T-cell (primary cell): ENCODE results near the gene KRTAP10-8. TPM values are rescaled to one million over a fixed set of nuclear protein-coding genes. Genes with fewer than 3 reads are reported as not detected.
A peak's percentile ranks its signal among the peaks of the same experiment; 100 is the strongest.
"Not testable (repeated sequence)": the region's sequence is repeated elsewhere in the genome, so short reads cannot be mapped to it uniquely, and the experiment has no call there.

Experiments used
- ATAC-seq, 4 experiments: fragments of 200-7000 bp in 3 of 4; fragments of 150-1000 bp in 1 of 4; cut with Tn5 transposase; replicated peaks in 1 of 4; 1 replicate in 3 of 4; 2 replicates in 1 of 4; pipeline ENCODE4 v1.10.0; 2021; ENCODE audit warnings: moderate library complexity in 3 of 4, mild to moderate bottlenecking in 2 of 4, moderate number of reproducible peaks in 1 of 4
- CTCF ChIA-PET, 2 donors: fragments of 300-600 bp; sonication (Branson Sonifier 250); formaldehyde crosslinking; loops; one replicate each; lab custom pipeline; 2022; ENCODE audit warnings: antibody characterized with exemption in 2 of 2; lab: Charles Lee
- POLR2A ChIA-PET, 2 donors: fragments of 300-600 bp; sonication (Branson Sonifier 250); formaldehyde crosslinking; loops; one replicate each; lab custom pipeline; 2022; ENCODE audit warnings: antibody characterized with exemption in 2 of 2; lab: Charles Lee
- DNase-seq, 35 experiments: peaks; one replicate each; pipeline versions ENCODE4 v3.0.0 to v3.0.0-alpha.2; 2013 to 2023
- H3K27ac ChIP-seq: one replicate; pipeline ENCODE4 v1.5.1; 2013; ENCODE audit warnings: low read length
- H3K27me3 ChIP-seq, 2 experiments: replicated peaks in 1 of 2; 1 replicate in 1 of 2; 2 replicates in 1 of 2; pipeline versions ENCODE4 v1.6.1 to v1.7.0; 2013; ENCODE audit warnings: low read length in 1 of 2, mixed read lengths in 1 of 2; ENCODE audit not compliant: control insufficient read depth in 2 of 2, insufficient read depth in 2 of 2; ENCODE audit errors: extremely low read depth in 1 of 2
- H3K36me3 ChIP-seq, 2 donors: 1 replicate in 1 of 2; 2 replicates in 1 of 2; pipeline versions ENCODE4 v1.6.1 to v1.7.0; 2013; ENCODE audit warnings: low read length in 1 of 2; ENCODE audit not compliant: control insufficient read depth in 2 of 2, insufficient read depth in 1 of 2; ENCODE audit errors: extremely low read depth in 1 of 2
- H3K4me1 ChIP-seq, 2 experiments: 1 replicate in 1 of 2; 2 replicates in 1 of 2; pipeline versions ENCODE4 v1.6.1 to v1.7.0; 2013; ENCODE audit warnings: low read length in 2 of 2, mixed read lengths in 1 of 2; ENCODE audit not compliant: insufficient read depth in 2 of 2, control insufficient read depth in 1 of 2; ENCODE audit errors: extremely low read depth in 1 of 2
- H3K4me3 ChIP-seq, 2 donors: 1 replicate in 1 of 2; 2 replicates in 1 of 2; pipeline versions ENCODE4 v1.5.1 to v1.7.0; 2013; ENCODE audit warnings: mild to moderate bottlenecking in 2 of 2, low read length in 1 of 2, moderate library complexity in 1 of 2; ENCODE audit not compliant: control insufficient read depth in 1 of 2; ENCODE audit errors: extremely low read depth in 1 of 2
- H3K9me3 ChIP-seq: 2 replicates; pipeline ENCODE4 v1.7.0; 2013
- H3K27ac Mint-ChIP-seq, 2 donors: one replicate each; pipeline ENCODE4 v1.8.0; 2020 to 2021; ENCODE audit warnings: mild to moderate bottlenecking in 2 of 2, mixed read lengths in 2 of 2
- H3K27me3 Mint-ChIP-seq, 2 donors: one replicate each; pipeline ENCODE4 v1.8.0; 2021 to 2022; ENCODE audit warnings: mixed read lengths in 2 of 2
- H3K36me3 Mint-ChIP-seq: one replicate; pipeline ENCODE4 v1.8.0; 2021; ENCODE audit warnings: mixed read lengths
- H3K4me1 Mint-ChIP-seq, 3 donors: one replicate each; pipeline ENCODE4 v1.8.0; 2020 to 2022; ENCODE audit warnings: mixed read lengths in 3 of 3, mild to moderate bottlenecking in 1 of 3
- H3K4me3 Mint-ChIP-seq, 3 donors: one replicate each; pipeline ENCODE4 v1.8.0; 2020 to 2022; ENCODE audit warnings: mild to moderate bottlenecking in 3 of 3, mixed read lengths in 3 of 3, moderate library complexity in 3 of 3
- H3K9me3 Mint-ChIP-seq, 3 donors: one replicate each; pipeline ENCODE4 v1.8.0; 2020 to 2022; ENCODE audit warnings: mixed read lengths in 3 of 3
- WGBS: methylation state at CpG from one replicate; pipeline ENCODE4 v1.1.5; 2013; ENCODE audit warnings: missing lambda C conversion rate; ENCODE audit not compliant: insufficient coverage; 5-methylcytosine and 5-hydroxymethylcytosine counted together
- total RNA-seq, 35 experiments: library from RNA in 6 of 35; stranded (reverse) in 6 of 35; fragments of 120-200 nt in 1 of 35; gene quantifications; one replicate each; pipeline versions ENCODE4 v1.2.1 to v1.2.4 and lab custom pipeline; 2013 to 2026

KRTAP10-8 gene
- total RNA-seq, 5 donors from 2014 or later (not counting 1 experiment from before 2014, with no cell fraction given) = not detected

GRCh38 chr21:44644878-44645277 is 33.0 kb downstream of the KRTAP10-8 start:
- Mint-ChIP-seq H3K27ac (no peak overlapping the region), H3K4me3 (no peak overlapping the region), H3K27me3 (peaks cover 0 to 9% of the 10 kb centered on the region in 2 donors), H3K4me1 (peaks cover 0 to 7% (median 5%) of the 10 kb centered on the region in 3 donors), H3K9me3 (peaks cover 27 to 43% (median 35%) of the 10 kb centered on the region in 3 donors), H3K36me3 (peaks cover 8% of the 10 kb centered on the region)
- Histone ChIP-seq H3K27ac (no peak overlapping the region), H3K36me3 (no peaks in the 10 kb centered on the region), H3K9me3 (no peaks in the 10 kb centered on the region), H3K4me1 (no peaks in the 10 kb centered on the region), H3K4me3 (no peak overlapping the region), H3K27me3 (peaks cover 0 to 7% of the 10 kb centered on the region in 2 experiments)
- ChIA-PET POLR2A (interaction anchor here in 1 of 2 donors (0.6 kb wide), 1 partner anchor 67 kb away, joined by 4 read pairs; the partner anchor contains the start of gene TSPEAR), CTCF (interaction anchor here in 1 of 2 donors (0.6 kb wide), 1 partner anchor 14 kb away, joined by 3 read pairs; no protein-coding TSS in a partner anchor)
- DNase-seq (no peak), ATAC-seq (no peak)
- WGBS = no CpG with 5 or more reads among the region's 2 CpGs

GRCh38 chr21:44646366-44647221 is 34.7 kb downstream of the KRTAP10-8 start, which contains the start of gene KRTAP10-11:
KRTAP10-11 (plus strand) TSS chr21:44646414; CDS start chr21:44646459, 45 bp downstream.
- H3K4me1 ChIP-seq, H3K27ac Mint-ChIP-seq, H3K27me3 Mint-ChIP-seq, H3K36me3 ChIP-seq, CTCF ChIA-PET, H3K27me3 ChIP-seq, ATAC-seq, H3K36me3 Mint-ChIP-seq, H3K27ac ChIP-seq, H3K4me1 Mint-ChIP-seq, H3K4me3 Mint-ChIP-seq, H3K4me3 ChIP-seq, H3K9me3 ChIP-seq, DNase-seq: not testable (repeated sequence)
- peaks cover 16 to 28% (median 28%) of the 10 kb centered on the region in 3 donors for H3K9me3 Mint-ChIP-seq
- POLR2A ChIA-PET = interaction anchor here (0.5 kb wide), 2 partner anchors 13 to 18 kb away, joined by 5 to 7 read pairs; no protein-coding TSS in a partner anchor
- 75% methylated on average over 19 of the region's 21 CpGs for WGBS

- H3K9me3 ChIP-seq = no peaks in the 10 kb centered on the region
- ChIA-PET CTCF (no interaction called here), POLR2A (interaction anchor here in 1 of 2 donors (0.5 kb wide), 1 partner anchor 19 kb away, joined by 5 read pairs; no protein-coding TSS in a partner anchor)
- no peaks in the 10 kb centered on the region for H3K36me3 ChIP-seq
- no peak overlapping the region for H3K27ac ChIP-seq
- 74% methylated on average over 8 of the region's 8 CpGs for WGBS
- Mint-ChIP-seq H3K4me3 (no peak overlapping the region), H3K4me1 (peaks cover 0 to 8% (median 7%) of the 10 kb centered on the region in 3 donors), H3K27ac (no peak overlapping the region), H3K9me3 (peaks cover 16 to 25% (median 25%) of the 10 kb centered on the region in 3 donors), H3K36me3 (peaks cover 8% of the 10 kb centered on the region), H3K27me3 (no peaks in the 10 kb centered on the region)
- no peak for ATAC-seq
- peaks cover 0 to 4% of the 10 kb centered on the region in 2 experiments for H3K4me1 ChIP-seq
- no peaks in the 10 kb centered on the region for H3K27me3 ChIP-seq
- no peak overlapping the region for H3K4me3 ChIP-seq
- DNase-seq = no peak
Observed at GRCh38 chr21:44647222-44647552, 35.3 kb downstream of the KRTAP10-8 start.

DNA sequence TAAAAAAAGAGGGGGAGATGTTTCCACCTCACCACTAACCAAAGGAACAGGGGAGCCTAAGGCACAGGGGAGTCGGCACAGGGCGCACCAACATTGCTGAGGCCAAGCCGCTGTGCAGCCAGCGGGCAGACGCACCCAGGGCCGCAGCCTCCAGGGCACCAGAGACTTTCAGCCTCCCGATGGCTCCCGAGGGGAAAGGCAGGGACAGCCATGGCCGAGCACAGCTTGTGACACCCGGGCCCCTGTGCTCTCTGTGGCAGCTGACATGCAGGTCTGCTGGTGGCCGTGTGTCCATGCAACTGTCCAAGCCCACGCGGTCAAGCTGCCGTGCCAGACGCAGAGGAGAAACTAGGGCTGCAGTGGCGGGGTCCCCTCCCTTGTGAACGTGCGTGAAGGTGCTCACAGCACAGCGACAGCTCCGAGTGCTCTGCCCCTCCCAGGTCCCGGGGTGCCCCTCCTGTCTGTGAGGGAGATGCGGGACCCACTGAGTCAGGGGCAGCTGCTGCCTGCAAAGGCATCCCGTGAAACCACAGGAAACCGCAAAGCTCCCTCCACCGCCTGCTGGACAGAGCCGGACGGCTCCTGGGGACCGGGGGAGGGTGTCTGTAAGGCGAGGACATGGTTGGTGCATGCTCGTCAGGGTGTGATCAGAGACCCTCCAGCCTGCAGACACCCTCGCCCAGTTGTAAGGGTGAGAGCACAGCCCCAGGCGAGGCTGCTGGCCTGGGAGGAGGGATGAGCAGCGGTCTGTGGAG is 36.9 kb downstream of the KRTAP10-8 start:
- DNase-seq (no peak), ATAC-seq (no peak)
- 84% methylated on average over 28 of the region's 33 CpGs for WGBS
- CTCF ChIA-PET = no interaction called here
- Mint-ChIP-seq H3K9me3 (peaks cover 7 to 14% (median 14%) of the 10 kb centered on the region in 3 donors), H3K27me3 (no peaks in the 10 kb centered on the region), H3K4me3 (no peak overlapping the region), H3K4me1 (peaks cover 6 to 17% (median 11%) of the 10 kb centered on the region in 3 donors), H3K27ac (no peak overlapping the region), H3K36me3 (peaks cover 8% of the 10 kb centered on the region)
- no peaks in the 10 kb centered on the region for H3K36me3 ChIP-seq
- no peaks in the 10 kb centered on the region for H3K9me3 ChIP-seq
- H3K4me1 ChIP-seq = peaks cover 0 to 9% of the 10 kb centered on the region in 2 experiments
- H3K4me3 ChIP-seq = no peak overlapping the region
- no peaks in the 10 kb centered on the region for H3K27me3 ChIP-seq
- no peak overlapping the region for H3K27ac ChIP-seq
- POLR2A ChIA-PET = no interaction called here

DNA sequence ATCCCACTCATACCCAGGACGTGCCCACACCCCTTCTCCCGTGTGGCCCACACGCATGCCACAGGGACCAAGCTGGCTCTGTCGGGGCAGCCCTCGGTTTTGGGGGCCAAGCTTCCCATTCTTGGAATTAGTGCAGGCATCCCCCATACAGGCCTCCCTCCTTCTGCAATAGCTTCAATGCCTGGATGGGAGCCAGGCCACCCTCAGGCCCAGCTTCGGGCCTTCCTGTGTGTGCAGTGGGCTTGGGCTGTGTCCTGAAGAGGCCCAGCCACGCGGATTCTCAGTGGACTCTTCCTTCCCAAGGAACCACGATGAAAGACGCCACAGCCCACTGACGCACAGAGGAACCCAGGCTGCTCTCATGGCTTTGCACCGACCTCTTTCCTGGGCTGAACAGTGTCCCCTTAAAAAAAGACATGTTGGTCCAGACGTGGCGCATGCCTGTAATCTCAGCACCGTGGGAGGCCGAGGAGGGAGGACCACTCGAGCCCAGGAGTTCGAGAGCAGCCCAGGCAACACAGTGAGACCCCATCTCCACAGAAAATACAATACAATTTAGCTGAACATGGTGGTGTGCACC is 37.7 kb downstream of the KRTAP10-8 start:
- H3K4me3 Mint-ChIP-seq = no peak overlapping the region
- H3K27me3 ChIP-seq = no peaks in the 10 kb centered on the region
- no peak overlapping the region for H3K27ac ChIP-seq
- no peak for ATAC-seq
- H3K36me3 Mint-ChIP-seq = peaks cover 5% of the 10 kb centered on the region
- no peaks in the 10 kb centered on the region for H3K9me3 ChIP-seq
- no peak for DNase-seq
- peak overlapping the region in 1 of 2 donors; percentile 64 for H3K27ac Mint-ChIP-seq
- peaks cover 0 to 6% (median 5%) of the 10 kb centered on the region in 3 donors for H3K9me3 Mint-ChIP-seq
- POLR2A ChIA-PET = no interaction called here
- CTCF ChIA-PET = no interaction called here
- no peak overlapping the region for H3K4me3 ChIP-seq
- peaks cover 0 to 18% of the 10 kb centered on the region in 2 experiments for H3K4me1 ChIP-seq
- no peaks in the 10 kb centered on the region for H3K36me3 ChIP-seq
- H3K4me1 Mint-ChIP-seq = peaks cover 14 to 26% (median 20%) of the 10 kb centered on the region in 3 donors
- 98% methylated on average over 14 of the region's 18 CpGs for WGBS
- H3K27me3 Mint-ChIP-seq = no peaks in the 10 kb centered on the region
